Heart left ventricle (tissue), 16 donors: ENCODE measurements around the gene FLYWCH2. TPM values are rescaled to one million over a fixed set of nuclear protein-coding genes. Genes with fewer than 3 reads are reported as not detected.

ENCODE experiments used
- ATAC-seq, 4 donors: fragments of 200-7000 bp; cut with Tn5 transposase; one replicate each; pipeline ENCODE4 v1.9.1; 2020 to 2022; ENCODE audit warnings: moderate library complexity in 4 of 4, mild to moderate bottlenecking in 3 of 4, moderate number of reproducible peaks in 1 of 4
- DNase-seq, 5 donors: peaks; one replicate each; pipeline ENCODE4 v3.0.0-alpha.2; 2020
- H3K27ac ChIP-seq, 12 donors: fragments of 200-600 bp; sonication (generic) in 4 of 12; one replicate each; pipeline versions ENCODE4 v1.5.0 to v1.8.0; 2016 to 2022; ENCODE audit warnings: mild to moderate bottlenecking in 2 of 12
- H3K27me3 ChIP-seq, 9 donors: fragments of 200-600 bp; sonication (generic) in 2 of 9; one replicate each; pipeline versions ENCODE4 v1.5.1 to v1.8.0; 2016 to 2022; ENCODE audit warnings: mild to moderate bottlenecking in 3 of 9
- H3K36me3 ChIP-seq, 9 donors: fragments of 200-600 bp; sonication (generic) in 2 of 9; one replicate each; pipeline versions ENCODE4 v1.5.0 to v1.8.0; 2018 to 2022; ENCODE audit warnings: mild to moderate bottlenecking in 2 of 9
- H3K4me1 ChIP-seq, 12 donors: fragments of 200-600 bp; sonication (generic) in 4 of 12; one replicate each; pipeline versions ENCODE4 v1.5.0 to v1.8.0; 2016 to 2022; ENCODE audit warnings: mild to moderate bottlenecking in 3 of 12
- H3K4me3 ChIP-seq, 12 donors: fragments of 200-600 bp; sonication (generic) in 4 of 12; one replicate each; pipeline versions ENCODE4 v1.5.0 to v1.8.0; 2017 to 2022; ENCODE audit warnings: mild to moderate bottlenecking in 9 of 12, moderate library complexity in 4 of 12
- H3K9me3 ChIP-seq, 12 donors: fragments of 200-600 bp; sonication (generic) in 4 of 12; one replicate each; pipeline versions ENCODE4 v1.5.0 to v1.8.0; 2016 to 2022; ENCODE audit warnings: mild to moderate bottlenecking in 1 of 12
- CTCF ChIP-seq, 12 donors: fragments of 200-600 bp; sonication (generic) in 4 of 12; IDR thresholded peaks; one replicate each; pipeline versions ENCODE4 v1.5.0 to v1.8.0; 2018 to 2022; ENCODE audit warnings: antibody characterized with exemption in 12 of 12, mild to moderate bottlenecking in 5 of 12
- POLR2A ChIP-seq, 2 donors: fragments of 450-650 bp; IDR thresholded peaks; one replicate each; pipeline ENCODE4 v1.6.1; 2017; ENCODE audit warnings: antibody characterized with exemption in 2 of 2, mild to moderate bottlenecking in 2 of 2, moderate library complexity in 2 of 2
- WGBS, 4 donors: extraction: QIAGEN DNeasy Blood & Tissue Kit in 2 of 4; methylation state at CpG; one replicate each; pipeline versions ENCODE4 v1.1.5 to v1.1.7; 2013 to 2018; 5-methylcytosine and 5-hydroxymethylcytosine counted together
- intact Hi-C, 10 donors: fragments of 100-400 bp; cut with DNase I; formaldehyde crosslinking; loops; one replicate each; pipeline versions ENCODE4 v1.11.1 to v1.14.2; 2022
- polyA plus RNA-seq, 2 donors: library from polyadenylated mRNA; stranded (reverse); fragments of 200-250 nt; gene quantifications; one replicate each; pipeline ENCODE4 v1.2.3, GENCODE V29; 2013
- total RNA-seq, 9 donors: library from RNA; depleted of rRNA in 2 of 9; stranded (reverse); fragments of >200 nt in 2 of 9; fragmentation: NEBNext Ultra II Directional in 3 of 9; extraction: Animal tissue kit (Norgen Biotek cat#: 25700) in 3 of 9; gene quantifications; one replicate each; pipeline versions ENCODE4 v1.1.0 to v1.2.4, GENCODE V29; 2016 to 2023
- donor health status: ischemic (EF 13 %, LVEDD 7.1; RV severe dilation, severe dysfunction).
- donor health status: healthy with polysubstance abuse.
- donor health status: DM: no; HTN: yes; CAD: no.
- donor health status: DM: no; HTN: no; CAD: no.
- donor health status: ischemic (EF 25% LVEDD 6.9; RV normal size, moderate dysfunction).
- donor health status: ischemic (EF 25% LVEDD 5.7; RV mildly dilated, moderate dysfunction).
- donor health status: healthy.
- donor health status: DM: yes; HTN: yes; CAD: no.
- donor health status: ischemic (EF 35%, LVEDD 5.7; RV mildly dilated, moderate dysfunction).
- donor health status: nonischemic (EF 11% LVEDD 7.7; RV severe dilation, severe dysfunction).
- donor health status: DM: yes; HTN: yes; CAD: no.
- donor health status: PGD.
- donor health status: ischemic (EF 29% LVEDD 5.4; RV normal size, mild dysfunction).
- donor health status: nonischemic (EF 23%, LVEDD 6.1; RV moderate dilation, normal function).

Gene FLYWCH2
- total and polyA plus RNA-seq, 11 donors = 20.1 to 64.1 (median 23.7) TPM

DNA sequence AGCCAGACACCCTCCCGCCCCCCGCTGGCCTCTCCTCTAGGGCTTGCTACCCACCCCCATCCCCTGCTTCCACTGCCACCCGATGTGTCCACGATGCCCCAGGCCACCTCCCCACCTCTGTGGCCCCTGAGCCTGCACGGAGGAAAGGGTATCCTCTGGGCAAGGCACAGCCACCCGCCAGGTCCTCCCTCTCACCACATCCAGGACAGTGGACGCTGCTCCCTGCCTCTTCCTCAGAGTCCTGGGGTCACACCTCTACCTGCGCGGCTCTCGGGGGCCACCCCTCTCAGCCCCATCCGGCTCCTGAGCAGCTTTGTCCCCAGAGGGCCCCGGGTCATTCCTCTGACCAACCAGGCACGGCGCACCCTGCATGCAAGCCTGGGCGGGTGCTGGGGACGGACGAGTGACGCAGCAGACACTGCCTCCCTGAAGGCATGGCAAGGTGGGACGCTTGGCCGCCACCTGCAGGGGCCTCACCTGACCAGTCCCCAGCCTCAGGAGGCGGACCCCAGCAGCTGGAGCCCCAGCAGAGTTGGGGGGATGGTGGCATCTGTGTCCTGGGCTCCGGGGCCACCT, 53.5 kb downstream of the FLYWCH2 start:
- Histone ChIP-seq H3K4me1 (no peaks in the 10 kb centered on the region), H3K9me3 (no peaks in the 10 kb centered on the region), H3K27me3 (no peaks in the 10 kb centered on the region), H3K36me3 (peaks cover 0 to 96% (median 83%) of the 10 kb centered on the region in 9 donors), H3K27ac (no peak overlapping the region), H3K4me3 (no peak overlapping the region)
- intact Hi-C loops = no loop called here
- 87 to 94% (median 89%) methylated on average over 20 to 22 of the region's 22 CpGs for WGBS, 4 donors
- peak in 1 of 4 donors; percentile 10 for ATAC-seq
- DNase-seq = no peak
- TF ChIP-seq POLR2A (IDR thresholded peaks at IDR 0.05) (no peak), CTCF (IDR thresholded peaks at IDR 0.05) (no peak)

DNA sequence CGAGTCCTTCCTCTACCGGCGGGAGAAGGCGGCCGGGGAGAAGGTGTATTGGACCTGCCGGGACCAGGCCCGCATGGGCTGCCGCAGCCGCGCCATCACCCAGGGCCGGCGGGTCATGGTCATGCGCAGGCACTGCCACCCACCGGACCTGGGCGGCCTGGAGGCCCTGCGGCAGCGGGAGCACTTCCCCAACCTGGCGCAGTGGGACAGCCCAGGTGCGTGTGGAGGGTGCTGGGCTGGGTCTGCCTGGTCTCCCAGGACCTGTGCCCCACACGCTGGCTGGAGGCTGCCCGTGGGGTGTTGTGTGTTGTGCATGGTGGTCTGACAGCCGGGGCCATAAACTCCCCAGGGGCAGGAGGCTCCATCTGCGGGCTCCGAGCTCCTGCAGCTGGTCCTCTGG, 54.2 kb downstream of the FLYWCH2 start:
- DNase-seq (no peak), ATAC-seq (no peak)
- Histone ChIP-seq H3K27me3 (no peaks in the 10 kb centered on the region), H3K4me3 (no peak overlapping the region), H3K4me1 (no peaks in the 10 kb centered on the region), H3K27ac (no peak overlapping the region), H3K36me3 (peaks cover 0 to 99% (median 89%) of the 10 kb centered on the region in 9 donors), H3K9me3 (no peaks in the 10 kb centered on the region)
- 91 to 100% (median 93%) methylated on average over 5 to 24 of the region's 24 CpGs for WGBS, 4 donors
- intact Hi-C loops = no loop called here
- TF ChIP-seq CTCF (IDR thresholded peaks at IDR 0.05) (no peak), POLR2A (IDR thresholded peaks at IDR 0.05) (no peak)

GRCh38 chr16:2938206-2938605, 55.2 kb downstream of the FLYWCH2 start:
- DNase-seq (no peak), ATAC-seq (no peak)
- Histone ChIP-seq H3K9me3 (no peaks in the 10 kb centered on the region), H3K4me1 (no peaks in the 10 kb centered on the region), H3K27me3 (no peaks in the 10 kb centered on the region), H3K27ac (no peak overlapping the region), H3K36me3 (peaks cover 0 to 98% (median 91%) of the 10 kb centered on the region in 9 donors), H3K4me3 (no peak overlapping the region)
- TF ChIP-seq POLR2A (IDR thresholded peaks at IDR 0.05) = no peak
- no peak for TF ChIP-seq CTCF (IDR thresholded peaks at IDR 0.05)
- 94 to 95% (median 95%) methylated on average over 10 to 12 of the region's 12 CpGs for WGBS, 4 donors
- intact Hi-C loops = no loop called here

DNA sequence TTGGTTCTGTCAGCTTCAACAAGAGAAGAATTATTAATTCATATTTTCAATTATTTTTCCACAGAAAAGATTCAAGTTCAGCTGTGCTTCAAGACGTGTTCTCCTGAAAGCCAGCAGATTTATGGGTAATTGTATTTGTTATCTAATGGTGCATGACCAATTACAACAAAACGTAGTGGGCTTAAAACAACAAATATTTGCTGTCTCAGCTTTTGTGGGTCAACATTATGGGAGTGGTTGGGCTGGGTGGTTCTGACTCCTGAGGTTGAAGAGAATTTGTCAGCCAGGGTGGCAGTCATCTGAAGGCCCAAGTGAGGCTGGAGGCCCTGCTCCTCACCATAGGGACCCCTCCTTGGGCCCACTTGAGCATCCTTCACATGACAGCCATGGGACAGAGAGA, 57.0 kb downstream of the FLYWCH2 start:
- intact Hi-C loops = no loop called here
- WGBS, 4 donors = 89 to 93% (median 91%) methylated on average over 2 of the region's 2 CpGs
- no peaks in the 10 kb centered on the region for H3K27me3 ChIP-seq
- no peak overlapping the region for H3K27ac ChIP-seq
- no peak overlapping the region for H3K4me3 ChIP-seq
- no peaks in the 10 kb centered on the region for H3K4me1 ChIP-seq
- peaks cover 0 to 99% (median 91%) of the 10 kb centered on the region in 9 donors for H3K36me3 ChIP-seq
- DNase-seq (no peak), ATAC-seq (no peak)
- no peak for TF ChIP-seq CTCF (IDR thresholded peaks at IDR 0.05)
- no peaks in the 10 kb centered on the region for H3K9me3 ChIP-seq
